ENCODE data around the gene LPCAT1. TPM values are rescaled to one million over a fixed set of nuclear protein-coding genes. Genes with fewer than 3 reads are reported as not detected.

LPCAT1 gene
- total RNA-seq, 1 donor from 2014 or later: 269 TPM

GRCh38 chr5:1493413-1493812 is 30.3 kb downstream of the LPCAT1 start:
- intact Hi-C loops (cut with micrococcal nuclease): no loop called here
- peaks cover 100% of the 10 kb centered on the region for H3K4me1 Mint-ChIP-seq
- H3K36me3 Mint-ChIP-seq (ENCODE audit: low read depth): peaks cover 77% of the 10 kb centered on the region

GRCh38 chr5:1492757-1493156 is 31.0 kb downstream of the LPCAT1 start:
- peaks cover 81% of the 10 kb centered on the region for H3K36me3 Mint-ChIP-seq (ENCODE audit: low read depth)
- H3K27ac Mint-ChIP-seq: peak overlapping the region; percentile 83
- peak overlapping the region; percentile 84 for H3K4me3 Mint-ChIP-seq
- DNase-seq: no peak
- ChIA-PET POLR2A (interaction anchor here (0.7 to 16.5 kb wide), 10 partner anchors 7 to 141 kb away, joined by 3 to 941 read pairs (median 5); no protein-coding TSS in a partner anchor), CTCF (interaction anchor here (0.6 to 0.8 kb wide), 2 partner anchors 10 to 11 kb away, joined by 3 read pairs; no protein-coding TSS in a partner anchor)
- no peaks in the 10 kb centered on the region for H3K9me3 Mint-ChIP-seq
- peaks cover 100% of the 10 kb centered on the region for H3K4me1 Mint-ChIP-seq
- H3K27me3 Mint-ChIP-seq: no peaks in the 10 kb centered on the region
- intact Hi-C loops (cut with micrococcal nuclease): no loop called here
- TF ChIP-seq CTCF (IDR thresholded peaks at IDR 0.05): no peak
- no peak for ATAC-seq (ENCODE audit: low read depth)

More at GRCh38 chr5:1493413-1493812, 30.3 kb downstream of the LPCAT1 start:
- Mint-ChIP-seq H3K27ac (peak overlapping the region; percentile 83), H3K27me3 (no peaks in the 10 kb centered on the region), H3K4me3 (peak overlapping the region; percentile 84), H3K9me3 (no peaks in the 10 kb centered on the region)
- ChIA-PET CTCF (interaction anchor here (0.8 kb wide), 1 partner anchor 10 kb away, joined by 3 read pairs; no protein-coding TSS in a partner anchor), POLR2A (interaction anchor here (1.0 to 16.5 kb wide), 6 partner anchors 6 to 101 kb away, joined by 3 to 941 read pairs (median 8); no protein-coding TSS in a partner anchor)
- ATAC-seq (ENCODE audit: low read depth): no peak
- no peak for TF ChIP-seq CTCF (IDR thresholded peaks at IDR 0.05)
- no peak for DNase-seq

- ChIA-PET POLR2A (interaction anchor here (0.8 to 16.5 kb wide), 9 partner anchors 8 to 144 kb away, joined by 3 to 941 read pairs (median 15); partner anchors contain the start of gene LPCAT1), CTCF (interaction anchor here (0.9 to 2.3 kb wide), 3 partner anchors 13 to 155 kb away, joined by 5 to 6 read pairs (median 6); no protein-coding TSS in a partner anchor)
- Mint-ChIP-seq H3K27ac (peak overlapping the region; percentile 83), H3K4me1 (peaks cover 100% of the 10 kb centered on the region), H3K9me3 (no peaks in the 10 kb centered on the region), H3K36me3 (ENCODE audit: low read depth) (peaks cover 88% of the 10 kb centered on the region), H3K4me3 (peak overlapping the region; percentile 78), H3K27me3 (no peaks in the 10 kb centered on the region)
- no peak for TF ChIP-seq CTCF (IDR thresholded peaks at IDR 0.05)
- intact Hi-C loops (cut with micrococcal nuclease): no loop called here
- ATAC-seq (ENCODE audit: low read depth) (no peak), DNase-seq (no peak)
These were observed 33.4 kb downstream of the LPCAT1 start for GRCh38 chr5:1490376-1490775.

GRCh38 chr5:1489754-1490153 is 34.0 kb downstream of the LPCAT1 start:
- Mint-ChIP-seq H3K27me3 (no peaks in the 10 kb centered on the region), H3K27ac (peak overlapping the region; percentile 83), H3K36me3 (ENCODE audit: low read depth) (peaks cover 90% of the 10 kb centered on the region), H3K4me3 (peak overlapping the region; percentile 78), H3K4me1 (peaks cover 100% of the 10 kb centered on the region), H3K9me3 (no peaks in the 10 kb centered on the region)
- intact Hi-C loops (cut with micrococcal nuclease): loop anchor here (1.0 to 10.0 kb wide), 3 partner anchors 10 to 145 kb away; partner anchors contain the start of gene CLPTM1L
- no peak for ATAC-seq (ENCODE audit: low read depth)
- DNase-seq: no peak
- CTCF ChIA-PET: interaction anchor here (0.8 to 2.3 kb wide), 4 partner anchors 8 to 155 kb away, joined by 3 to 6 read pairs (median 6); no protein-coding TSS in a partner anchor
- POLR2A ChIA-PET: interaction anchor here (0.6 to 16.5 kb wide), 14 partner anchors 7 to 597 kb away, joined by 3 to 941 read pairs (median 4); partner anchors contain the start of genes BRD9, LPCAT1 and TRIP13
- no peak for TF ChIP-seq CTCF (IDR thresholded peaks at IDR 0.05)
